Stimulated activated CD4-positive, alpha-beta T cell treated with anti-CD3 and anti-CD28 coated beads, Interleukin-2, amount 100 ng/mL, for 48 hours (primary cell): Measurements from ENCODE around the gene IQSEC2.

Experiments used
- DNase-seq, 2 donors: peaks; one replicate each; pipeline ENCODE4 v3.0.0-alpha.2; 2020

Gene IQSEC2

GRCh38 chrX:53265771-53266574 lies 15.4 kb downstream of the IQSEC2 start:
- DNase-seq, result no peak

- peak; percentile 12 to 31 for DNase-seq
These were observed 17.7 kb downstream of the IQSEC2 start for GRCh38 chrX:53263597-53264094.

- no peak for DNase-seq
These were observed 18.4 kb downstream of the IQSEC2 start for GRCh38 chrX:53262918-53263394.

GRCh38 chrX:53262189-53262917 lies 19.0 kb downstream of the IQSEC2 start:
- no peak for DNase-seq

DNA sequence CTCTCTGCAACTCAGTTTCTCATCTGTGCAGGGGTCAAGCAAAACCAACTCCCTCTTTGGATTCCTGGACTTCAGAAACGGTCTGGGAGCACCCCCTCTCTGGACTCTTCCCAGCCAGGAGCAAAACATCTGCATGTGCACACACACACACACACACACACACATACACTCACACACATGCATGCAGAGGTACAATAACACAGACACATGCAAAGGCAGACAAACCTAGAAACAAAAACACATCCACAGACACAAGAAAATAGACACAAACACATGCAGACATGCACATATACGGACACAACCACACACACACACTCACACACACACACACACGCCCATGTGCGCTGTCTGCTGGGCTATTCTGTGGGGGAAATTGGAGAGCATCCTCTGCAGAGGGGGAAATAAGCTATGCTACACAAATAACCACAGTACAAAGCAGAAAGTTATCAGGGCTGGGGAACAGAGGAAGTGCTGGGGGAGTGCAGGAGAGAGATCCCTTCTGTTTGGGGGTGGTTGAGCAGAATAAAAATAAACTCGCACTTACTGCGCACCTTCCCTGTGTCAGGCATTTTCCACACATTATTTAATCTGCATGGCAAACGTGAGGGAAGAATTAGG lies 19.9 kb downstream of the IQSEC2 start:
- no peak for DNase-seq

- no peak for DNase-seq
These were observed 20.5 kb downstream of the IQSEC2 start for GRCh38 chrX:53260836-53261235.

- no peak for DNase-seq
These were observed 23.5 kb downstream of the IQSEC2 start for GRCh38 chrX:53257670-53258423.

DNA sequence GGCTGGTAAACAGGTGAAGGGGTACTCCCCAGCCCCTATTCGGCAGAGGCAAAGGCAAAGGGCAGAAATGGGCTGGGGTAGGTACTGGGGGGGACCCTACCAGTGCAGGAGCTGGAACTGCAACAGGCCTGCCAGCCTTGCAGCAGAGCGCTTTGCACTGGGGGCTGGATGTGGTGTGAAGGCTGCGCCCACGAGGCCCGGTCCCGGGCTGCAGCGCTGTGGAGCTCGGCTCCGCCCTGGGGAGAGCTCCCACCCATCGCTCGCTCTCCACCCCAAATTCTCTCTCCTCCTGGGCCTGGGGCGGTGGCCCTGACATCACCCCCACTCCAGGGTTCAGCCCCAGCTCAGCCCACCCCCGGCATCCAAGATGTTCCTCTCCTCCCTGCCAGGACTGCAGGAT lies 24.2 kb downstream of the IQSEC2 start:
- no peak for DNase-seq

- DNase-seq, result no peak
These were observed 24.8 kb downstream of the IQSEC2 start for GRCh38 chrX:53256446-53257041.

DNA sequence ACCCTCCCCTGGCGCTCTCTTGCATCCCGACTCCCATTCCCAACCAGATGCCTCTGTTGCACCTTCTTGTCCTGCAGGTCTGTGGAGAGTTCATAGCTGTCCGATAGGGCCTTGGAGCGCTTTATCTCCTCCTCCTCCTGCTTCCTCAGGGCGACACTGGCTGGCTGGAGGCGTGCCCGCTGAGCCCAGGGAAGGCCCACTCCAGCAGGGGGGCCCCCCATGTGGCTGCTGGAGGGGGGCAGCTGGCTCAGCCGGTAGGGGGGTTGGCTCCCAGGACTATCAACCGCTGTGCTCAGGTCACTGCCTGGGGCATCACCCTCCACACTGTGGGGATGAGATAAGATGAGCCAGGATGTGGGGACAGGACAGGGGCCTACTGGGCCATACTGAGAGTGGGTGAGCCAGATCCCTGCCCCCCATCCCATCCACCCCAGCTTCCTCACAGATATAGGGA lies 25.6 kb downstream of the IQSEC2 start:
- no peak for DNase-seq

- no peak for DNase-seq
These were observed 26.6 kb downstream of the IQSEC2 start for GRCh38 chrX:53254570-53255461.

DNA sequence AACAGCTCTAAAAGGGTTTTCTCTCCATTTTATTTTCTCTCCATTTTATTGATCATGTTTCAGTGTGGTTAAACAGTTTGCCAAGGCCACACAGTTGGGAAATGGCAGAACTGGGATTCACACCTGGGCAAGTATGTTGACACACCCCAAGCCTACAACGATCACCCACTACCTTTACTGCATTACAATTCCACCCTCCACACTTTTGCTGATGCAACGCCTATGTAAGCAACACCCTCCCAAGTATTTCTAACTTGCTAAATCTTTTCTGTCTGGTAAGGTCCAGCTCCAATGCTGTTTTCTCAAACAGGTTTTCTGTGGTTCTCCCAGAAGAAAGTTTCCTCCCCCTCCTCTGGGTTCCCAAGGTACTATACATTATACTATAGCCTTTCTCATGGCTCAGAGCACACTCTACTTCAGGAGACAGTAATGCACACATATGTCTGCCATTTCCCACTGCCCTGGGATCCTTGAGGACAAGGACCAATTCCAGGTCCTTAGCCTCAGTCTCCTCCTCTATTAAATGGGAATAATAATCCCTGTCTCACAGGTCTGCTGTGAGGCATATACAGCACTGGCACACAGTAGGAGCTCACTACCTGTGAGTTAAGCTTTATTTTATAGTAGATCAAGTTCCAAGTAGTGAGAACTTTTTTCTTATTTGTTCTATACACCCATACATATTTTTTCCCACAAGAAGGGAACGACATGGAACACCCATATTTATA lies 27.9 kb downstream of the IQSEC2 start:
- no peak for DNase-seq

- DNase-seq, result no peak
These were observed 30.1 kb downstream of the IQSEC2 start for GRCh38 chrX:53251307-53251706.

- no peak for DNase-seq
These were observed 30.8 kb downstream of the IQSEC2 start for GRCh38 chrX:53250556-53250955.

- no peak for DNase-seq
These were observed 31.9 kb downstream of the IQSEC2 start for GRCh38 chrX:53249408-53250042.

GRCh38 chrX:53247928-53248327 lies 33.5 kb downstream of the IQSEC2 start:
- DNase-seq, result no peak

GRCh38 chrX:53246231-53246630 lies 35.2 kb downstream of the IQSEC2 start:
- DNase-seq, result no peak

GRCh38 chrX:53244610-53245009 lies 36.8 kb downstream of the IQSEC2 start:
- DNase-seq, result no peak

DNA sequence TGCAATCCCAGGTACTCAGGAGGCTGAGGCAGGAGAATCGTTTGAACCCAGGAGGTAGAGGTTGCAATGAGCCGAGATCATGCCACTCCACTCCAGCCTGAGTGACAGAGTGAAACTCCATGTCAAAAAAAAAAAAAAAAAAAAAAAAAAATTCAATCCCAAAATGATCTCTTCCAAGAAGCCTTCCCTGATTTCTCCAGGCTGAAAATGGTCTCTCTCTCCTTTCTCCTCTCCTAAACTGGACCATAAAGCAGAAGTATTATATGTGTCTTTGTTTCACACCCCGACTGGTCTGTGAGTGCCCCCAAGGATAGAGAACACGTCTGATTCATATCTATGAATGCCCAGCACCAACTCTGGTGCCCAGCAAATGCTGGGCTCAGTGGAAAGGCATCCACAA lies 39.1 kb downstream of the IQSEC2 start:
- DNase-seq, result no peak

DNA sequence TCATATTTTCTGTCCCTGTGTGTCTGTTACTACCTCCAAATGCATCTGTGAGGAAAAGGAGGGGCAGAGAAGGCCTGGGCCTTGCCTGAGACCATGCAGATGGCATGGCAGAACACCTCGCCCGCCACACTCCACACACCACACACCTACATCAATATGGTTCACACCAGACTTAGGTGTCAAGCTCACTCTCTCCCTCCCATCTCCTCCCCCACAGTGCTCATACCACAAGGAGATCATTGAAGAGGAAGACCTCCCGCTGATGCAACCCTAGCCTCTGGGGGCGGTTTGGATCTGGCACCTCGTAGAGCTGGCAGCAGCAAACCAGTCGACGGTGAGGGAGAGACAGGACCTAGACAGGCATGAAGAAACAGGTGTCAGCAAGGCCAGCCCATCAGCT lies 39.8 kb downstream of the IQSEC2 start:
- DNase-seq, result no peak
